Endodermal cell (in vitro differentiated cells): Measurements from ENCODE around the gene PRDX1. TPM values are rescaled to one million over a fixed set of nuclear protein-coding genes. Genes with fewer than 3 reads are reported as not detected.
A peak's percentile ranks its signal among the peaks of the same experiment; 100 is the strongest.

Experiments used
- DNase-seq: peaks from one replicate; pipeline ENCODE4 v3.0.0-alpha.2; 2017
- H3K27ac ChIP-seq: 2 replicates; pipeline ENCODE4 v1.5.1; 2013; ENCODE audit warnings: mild to moderate bottlenecking, low read depth, low read length, moderate library complexity
- H3K27me3 ChIP-seq: 2 replicates; pipeline ENCODE4 v1.6.1; 2013; ENCODE audit warnings: mild to moderate bottlenecking, low read length, moderate library complexity; ENCODE audit not compliant: insufficient read depth, control insufficient read depth, poor library complexity, severe bottlenecking
- H3K36me3 ChIP-seq: 2 replicates; pipeline ENCODE4 v1.7.0; 2013; ENCODE audit warnings: mild to moderate bottlenecking, low read length, moderate library complexity; ENCODE audit not compliant: control insufficient read depth, insufficient read depth
- H3K4me1 ChIP-seq: one replicate; pipeline ENCODE4 v1.7.0; 2013; ENCODE audit warnings: low read length; ENCODE audit not compliant: control insufficient read depth, insufficient read depth
- H3K4me3 ChIP-seq: 2 replicates; pipeline ENCODE4 v1.5.1; 2013; ENCODE audit warnings: mild to moderate bottlenecking, low read length, moderate library complexity
- H3K9ac ChIP-seq: 2 replicates; pipeline ENCODE4 v1.6.1; 2013; ENCODE audit warnings: mild to moderate bottlenecking, low read length, moderate library complexity; ENCODE audit not compliant: poor library complexity, severe bottlenecking; ENCODE audit errors: extremely low read depth
- H3K9me3 ChIP-seq: 2 replicates; pipeline ENCODE4 v1.6.1; 2013; ENCODE audit warnings: mild to moderate bottlenecking, low read length, moderate library complexity; ENCODE audit not compliant: control insufficient read depth
- H3K27ac Mint-ChIP-seq: 2 replicates; pipeline ENCODE4 v1.8.0; 2020; ENCODE audit warnings: mixed read lengths
- H3K27me3 Mint-ChIP-seq: 2 replicates; pipeline ENCODE4 v1.8.0; 2021; ENCODE audit warnings: mild to moderate bottlenecking, mixed read lengths; ENCODE audit not compliant: insufficient read depth
- H3K36me3 Mint-ChIP-seq: 2 replicates; pipeline ENCODE4 v1.8.0; 2020; ENCODE audit warnings: low read depth, mixed read lengths
- H3K4me1 Mint-ChIP-seq: 2 replicates; pipeline ENCODE4 v1.8.0; 2020; ENCODE audit warnings: mixed read lengths
- H3K4me3 Mint-ChIP-seq: 2 replicates; pipeline ENCODE4 v1.8.0; 2020; ENCODE audit warnings: mild to moderate bottlenecking, moderate library complexity, mixed read lengths
- H3K9me3 Mint-ChIP-seq: 2 replicates; pipeline ENCODE4 v1.8.0; 2020; ENCODE audit warnings: mild to moderate bottlenecking, mixed read lengths
- CTCF ChIP-seq: fragments of 200-600 bp; sonication (generic); conservative IDR thresholded peaks from 2 replicates; pipeline ENCODE4 v1.5.0; 2021; ENCODE audit warnings: antibody characterized with exemption, mild to moderate bottlenecking
- WGBS, 2 experiments: methylation state at CpG; one replicate each; pipeline versions ENCODE4 v1.1.5 to v1.1.7; 2013; ENCODE audit warnings: missing lambda C conversion rate in 2 of 2, mixed read lengths in 1 of 2; ENCODE audit not compliant: insufficient coverage in 1 of 2, insufficient read length in 1 of 2; 5-methylcytosine and 5-hydroxymethylcytosine counted together
- total RNA-seq, 2 donors: library from RNA; stranded (reverse); fragmentation: NEBNext Ultra II Directional in 1 of 2; extraction: Animal tissue kit (Norgen Biotek cat#: 25700) in 1 of 2; gene quantifications; 2 replicates in 1 of 2; 3 replicates in 1 of 2; pipeline ENCODE4 v1.2.1, GENCODE V29; 2021

PRDX1 gene
- total RNA-seq, 2 donors from 2014 or later = 872 to 949 TPM

GRCh38 chr1:45569962-45570581, 48.4 kb upstream of the PRDX1 start:
- Histone ChIP-seq H3K36me3 (peaks cover 53% of the 10 kb centered on the region), H3K9ac (no peak overlapping the region), H3K4me1 (peaks cover 8% of the 10 kb centered on the region), H3K9me3 (no peaks in the 10 kb centered on the region), H3K4me3 (no peak overlapping the region), H3K27me3 (no peaks in the 10 kb centered on the region), H3K27ac (no peak overlapping the region)
- peak; percentile 90 for DNase-seq
- peak; percentile 99 for TF ChIP-seq CTCF
- 34 to 39% methylated on average over 6 to 8 of the region's 8 CpGs for WGBS, 2 experiments
- H3K9me3 Mint-ChIP-seq = no peaks in the 10 kb centered on the region
- H3K27ac Mint-ChIP-seq = no peak overlapping the region
- H3K27me3 Mint-ChIP-seq = no peaks in the 10 kb centered on the region
- H3K36me3 Mint-ChIP-seq = peaks cover 43% of the 10 kb centered on the region
- peaks cover 20% of the 10 kb centered on the region for H3K4me1 Mint-ChIP-seq
- no peak overlapping the region for H3K4me3 Mint-ChIP-seq

- no peak overlapping the region for H3K4me3 ChIP-seq
- Mint-ChIP-seq H3K36me3 (peaks cover 43% of the 10 kb centered on the region), H3K9me3 (no peaks in the 10 kb centered on the region), H3K4me1 (peaks cover 19% of the 10 kb centered on the region), H3K27me3 (no peaks in the 10 kb centered on the region), H3K27ac (no peak overlapping the region), H3K4me3 (no peak overlapping the region)
- peaks cover 53% of the 10 kb centered on the region for H3K36me3 ChIP-seq
- H3K27me3 ChIP-seq = no peaks in the 10 kb centered on the region
- DNase-seq = no peak
- H3K9ac ChIP-seq = no peak overlapping the region
- H3K9me3 ChIP-seq = no peaks in the 10 kb centered on the region
- WGBS, 2 experiments = 91 to 100% methylated on average over 1 to 4 of the region's 4 CpGs
- peaks cover 8% of the 10 kb centered on the region for H3K4me1 ChIP-seq
- TF ChIP-seq CTCF = no peak
- no peak overlapping the region for H3K27ac ChIP-seq
Measured at GRCh38 chr1:45569571-45569961, 47.9 kb upstream of the PRDX1 start.

- H3K27me3 ChIP-seq = no peaks in the 10 kb centered on the region
- peaks cover 61% of the 10 kb centered on the region for H3K36me3 ChIP-seq
- H3K27me3 Mint-ChIP-seq = no peaks in the 10 kb centered on the region
- WGBS, 2 experiments = 88 to 97% methylated on average over 1 to 4 of the region's 4 CpGs
- peak overlapping the region; percentile 37 for H3K27ac Mint-ChIP-seq
- DNase-seq = no peak
- peaks cover 52% of the 10 kb centered on the region for H3K36me3 Mint-ChIP-seq
- TF ChIP-seq CTCF = no peak
- peaks cover 7% of the 10 kb centered on the region for H3K4me1 Mint-ChIP-seq
- H3K4me3 ChIP-seq = no peak overlapping the region
- no peak overlapping the region for H3K9ac ChIP-seq
- H3K9me3 ChIP-seq = no peaks in the 10 kb centered on the region
- H3K27ac ChIP-seq = no peak overlapping the region
- peaks cover 6% of the 10 kb centered on the region for H3K4me1 ChIP-seq
- no peaks in the 10 kb centered on the region for H3K9me3 Mint-ChIP-seq
- H3K4me3 Mint-ChIP-seq = no peak overlapping the region
Measured at GRCh38 chr1:45568421-45568820, 46.7 kb upstream of the PRDX1 start.
